HS-5 (cell line): Measurements from ENCODE around the gene KRTAP5-8.
"Not testable (repeated sequence)": the region's sequence is repeated elsewhere in the genome, so short reads cannot be mapped to it uniquely, and the experiment has no call there.

Experiments used
- DNase-seq: peaks from one replicate; pipeline ENCODE4 v3.0.0-alpha.2; 2012; ENCODE audit warnings: low read depth

The KRTAP5-8 gene

GRCh38 chr11:71543866-71544265 is 6.0 kb downstream of the KRTAP5-8 start:
- no peak for DNase-seq

GRCh38 chr11:71544525-71545214 is 6.8 kb downstream of the KRTAP5-8 start:
- DNase-seq, result no peak

GRCh38 chr11:71545405-71545966 is 7.7 kb downstream of the KRTAP5-8 start:
- no peak for DNase-seq

GRCh38 chr11:71548120-71548519 is 10.3 kb downstream of the KRTAP5-8 start, which contains the start of gene KRTAP5-9:
Gene KRTAP5-9 (plus strand): TSS chr11:71548420. CDS start chr11:71548658, 238 bp downstream.
- no peak for DNase-seq

- DNase-seq, result no peak
Observed at GRCh38 chr11:71548716-71549151, 10.9 kb downstream of the KRTAP5-8 start.

- no peak for DNase-seq
Observed at GRCh38 chr11:71551711-71552110, 13.9 kb downstream of the KRTAP5-8 start.

GRCh38 chr11:71554996-71555395 is 17.2 kb downstream of the KRTAP5-8 start:
- no peak for DNase-seq

GRCh38 chr11:71555508-71555907 is 17.7 kb downstream of the KRTAP5-8 start:
- DNase-seq, result no peak

GRCh38 chr11:71556018-71556417 is 18.2 kb downstream of the KRTAP5-8 start:
- DNase-seq, result no peak

GRCh38 chr11:71557257-71557656 is 19.4 kb downstream of the KRTAP5-8 start:
- DNase-seq, result no peak

GRCh38 chr11:71558996-71559395 is 21.2 kb downstream of the KRTAP5-8 start:
- DNase-seq, result no peak

- DNase-seq, result no peak
Observed at GRCh38 chr11:71562120-71562519, 24.3 kb downstream of the KRTAP5-8 start.

GRCh38 chr11:71563406-71563805 is 25.6 kb downstream of the KRTAP5-8 start:
- peak; percentile 37 for DNase-seq

GRCh38 chr11:71564430-71564829 is 26.6 kb downstream of the KRTAP5-8 start:
- DNase-seq, result no peak

- DNase-seq, result no peak
Observed at GRCh38 chr11:71565263-71565662, 27.4 kb downstream of the KRTAP5-8 start, which contains the start of gene KRTAP5-10. Gene KRTAP5-10 (plus strand): TSS chr11:71565563. CDS start chr11:71565588, 25 bp downstream.

- no peak for DNase-seq
Observed at GRCh38 chr11:71566081-71566620, 28.3 kb downstream of the KRTAP5-8 start.

- DNase-seq, result not testable (repeated sequence)
Observed at GRCh38 chr11:71566626-71567599, 29.1 kb downstream of the KRTAP5-8 start.

GRCh38 chr11:71567633-71568032 is 29.8 kb downstream of the KRTAP5-8 start:
- DNase-seq, result not testable (repeated sequence)

- DNase-seq, result no peak
Observed at GRCh38 chr11:71568704-71569349, 31.0 kb downstream of the KRTAP5-8 start.

GRCh38 chr11:71571101-71571850 is 33.5 kb downstream of the KRTAP5-8 start:
- not testable (repeated sequence) for DNase-seq

GRCh38 chr11:71572811-71573210 is 35.0 kb downstream of the KRTAP5-8 start:
- DNase-seq, result no peak
